ENCODE results near the gene STH.

GRCh38 chr17:46032909-46033308 lies 33.9 kb downstream of the STH start:
- TF ChIP-seq CTCF (IDR thresholded peaks at IDR 0.05), result no peak
- TF ChIP-seq POLR2A (IDR thresholded peaks at IDR 0.05), result no peak
- TF ChIP-seq EP300 (IDR thresholded peaks at IDR 0.05), result no peak
- TF ChIP-seq POLR2AphosphoS5 (IDR thresholded peaks at IDR 0.05), result peak in 1 of 4 donors; percentile 13

All from sigmoid colon (tissue), 4 donors.